WTC11 (cell line): ENCODE results near the gene ANKRD11. TPM values are rescaled to one million over a fixed set of nuclear protein-coding genes. Genes with fewer than 3 reads are reported as not detected.
"Not testable (repeated sequence)": the region's sequence is repeated elsewhere in the genome, so short reads cannot be mapped to it uniquely, and the experiment has no call there.

Experiments
- ATAC-seq: fragments of 200-7000 bp; cut with Tn5 transposase; 2 replicates; pipeline ENCODE4 v1.10.0; 2021; ENCODE audit warnings: mild to moderate bottlenecking, moderate library complexity
- CTCF ChIA-PET: fragments of 300-600 bp; sonication (Branson Sonifier 250); formaldehyde crosslinking; loops from one replicate; lab custom pipeline; 2021; ENCODE audit warnings: antibody characterized with exemption; lab: Charles Lee
- POLR2A ChIA-PET: fragments of 350-600 bp; sonication (Branson Sonifier 250); formaldehyde crosslinking; loops from one replicate; lab custom pipeline; 2021; ENCODE audit warnings: antibody characterized with exemption; lab: Charles Lee
- DNase-seq: peaks from one replicate; pipeline ENCODE4 v3.0.0; 2021; ENCODE audit warnings: low spot score
- H3K27ac Mint-ChIP-seq: 2 replicates; pipeline ENCODE4 v1.8.0; 2021; ENCODE audit warnings: mixed read lengths
- H3K27me3 Mint-ChIP-seq: 2 replicates; pipeline ENCODE4 v1.8.0; 2021; ENCODE audit warnings: low read depth, mild to moderate bottlenecking, moderate library complexity, mixed read lengths
- H3K36me3 Mint-ChIP-seq: 2 replicates; pipeline ENCODE4 v1.8.0; 2021; ENCODE audit warnings: mixed read lengths
- H3K4me1 Mint-ChIP-seq: 2 replicates; pipeline ENCODE4 v1.8.0; 2022; ENCODE audit warnings: mixed read lengths
- H3K4me3 Mint-ChIP-seq: 2 replicates; pipeline ENCODE4 v1.8.0; 2021; ENCODE audit warnings: mild to moderate bottlenecking, moderate library complexity, mixed read lengths
- H3K9me3 Mint-ChIP-seq: 2 replicates; pipeline ENCODE4 v1.8.0; 2021; ENCODE audit warnings: mixed read lengths
- AFF4 ChIP-seq: sonication (generic); formaldehyde crosslinking; IDR thresholded peaks from 2 replicates; pipeline ENCODE4 v1.8.1; 2023; ENCODE audit warnings: mild to moderate bottlenecking, missing genetic modification reagents, borderline replicate concordance
- ATF6 ChIP-seq: sonication (generic); formaldehyde crosslinking; IDR thresholded peaks from 2 replicates; pipeline ENCODE4 v1.8.1; 2023; ENCODE audit warnings: mild to moderate bottlenecking, missing genetic modification reagents
- CREB1 ChIP-seq: sonication (generic); formaldehyde crosslinking; IDR thresholded peaks from 2 replicates; pipeline ENCODE4 v1.8.0; 2023; ENCODE audit warnings: mild to moderate bottlenecking, missing genetic modification reagents
- ELF4 ChIP-seq: sonication (generic); formaldehyde crosslinking; IDR thresholded peaks from 2 replicates; pipeline ENCODE4 v1.8.1; 2022; ENCODE audit warnings: low read depth, mild to moderate bottlenecking, moderate library complexity, missing genetic modification reagents
- GRHL2 ChIP-seq: fragments of 250-450 bp; sonication (Bioruptor Pico); IDR thresholded peaks from 2 replicates; pipeline ENCODE4 v1.8.0; 2022; ENCODE audit warnings: mild to moderate bottlenecking, moderate library complexity; ENCODE audit not compliant: insufficient replicate concordance, severe bottlenecking
- HMGA2 ChIP-seq: fragments of 250-450 bp; sonication (Bioruptor Pico); IDR thresholded peaks from 2 replicates; pipeline ENCODE4 v1.4.0; 2021; ENCODE audit warnings: mild to moderate bottlenecking, moderate library complexity
- JAZF1 ChIP-seq: fragments of 250-450 bp; sonication (Bioruptor Pico); IDR thresholded peaks from 2 replicates; pipeline ENCODE4 v1.9.0; 2021; ENCODE audit warnings: moderate library complexity, mild to moderate bottlenecking, inconsistent platforms
- JUN ChIP-seq: sonication (generic); formaldehyde crosslinking; IDR thresholded peaks from 2 replicates; pipeline ENCODE4 v1.8.0; 2023; ENCODE audit warnings: mild to moderate bottlenecking, missing genetic modification reagents
- NR1H2 ChIP-seq: sonication (generic); formaldehyde crosslinking; IDR thresholded peaks from 2 replicates; pipeline ENCODE4 v1.9.0; 2021; ENCODE audit warnings: mild to moderate bottlenecking, moderate library complexity, missing genetic modification reagents
- OVOL2 ChIP-seq: fragments of 250-450 bp; sonication (Bioruptor Pico); IDR thresholded peaks from 2 replicates; pipeline ENCODE4 v1.9.0; 2021; ENCODE audit warnings: mild to moderate bottlenecking, borderline replicate concordance
- TCF7 ChIP-seq: sonication (generic); formaldehyde crosslinking; IDR thresholded peaks from 2 replicates; pipeline ENCODE4 v1.8.0; 2022; ENCODE audit warnings: mild to moderate bottlenecking, low read depth, missing genetic modification reagents, moderate library complexity
- ZNF121 ChIP-seq: sonication (generic); formaldehyde crosslinking; IDR thresholded peaks from 2 replicates; pipeline ENCODE4 v1.8.0; 2023; ENCODE audit warnings: missing genetic modification reagents
- ZNF317 ChIP-seq: sonication (generic); formaldehyde crosslinking; IDR thresholded peaks from 2 replicates; pipeline ENCODE4 v1.8.1; 2023; ENCODE audit warnings: low read depth, mild to moderate bottlenecking, moderate library complexity, missing genetic modification reagents, borderline replicate concordance
- ZNF425 ChIP-seq: fragments of 250-450 bp; sonication (Bioruptor Pico); conservative IDR thresholded peaks from 2 replicates; pipeline ENCODE4 v1.9.0; 2021; ENCODE audit warnings: mild to moderate bottlenecking
- total RNA-seq: library from RNA; stranded (reverse); gene quantifications from 3 replicates; pipeline ENCODE4 v1.2.3, GENCODE V29; 2021

The ANKRD11 gene
- total RNA-seq, 1 experiment from 2014 or later, result 184 TPM

GRCh38 chr16:89334461-89334860, 155.9 kb downstream of the ANKRD11 start:
- Mint-ChIP-seq H3K4me3 (no peak overlapping the region), H3K4me1 (peaks cover 51% of the 10 kb centered on the region), H3K36me3 (no peaks in the 10 kb centered on the region), H3K27ac (peak overlapping the region; percentile 83), H3K27me3 (no peaks in the 10 kb centered on the region), H3K9me3 (no peaks in the 10 kb centered on the region)
- ChIA-PET POLR2A (interaction anchor here (0.6 kb wide), 1 partner anchor 173 kb away, joined by 6 read pairs; no protein-coding TSS in a partner anchor), CTCF (interaction anchor here (0.8 to 1.5 kb wide), 6 partner anchors 12 to 150 kb away, joined by 3 to 8 read pairs (median 5); no protein-coding TSS in a partner anchor)
- DNase-seq (no peak), ATAC-seq (no peak)
- TF ChIP-seq ELF4, result no peak
- no peak for TF ChIP-seq OVOL2
- no peak for TF ChIP-seq NR1H2 (CRISPR knock-in tag)
- TF ChIP-seq ZNF121, result no peak
- TF ChIP-seq ZNF425 (CRISPR knock-in tag), result no peak
- no peak for TF ChIP-seq AFF4 (CRISPR knock-in tag)
- no peak for TF ChIP-seq CREB1
- TF ChIP-seq ATF6 (CRISPR knock-in tag), result no peak
- no peak for TF ChIP-seq JUN (CRISPR knock-in tag)

- TF ChIP-seq GRHL2 (CRISPR knock-in tag) (no peak), JAZF1 (CRISPR knock-in tag) (no peak), NR1H2 (CRISPR knock-in tag) (no peak), TCF7 (CRISPR knock-in tag) (no peak), OVOL2 (no peak), HMGA2 (no peak), ZNF317 (no peak)
- Mint-ChIP-seq H3K4me1 (peaks cover 52% of the 10 kb centered on the region), H3K27me3 (no peaks in the 10 kb centered on the region), H3K4me3 (no peak overlapping the region), H3K27ac (peak overlapping the region; percentile 91), H3K9me3 (no peaks in the 10 kb centered on the region), H3K36me3 (no peaks in the 10 kb centered on the region)
- ATAC-seq (no peak), DNase-seq (no peak)
- ChIA-PET POLR2A (interaction anchor here (0.6 kb wide), 1 partner anchor 174 kb away, joined by 6 read pairs; no protein-coding TSS in a partner anchor), CTCF (interaction anchor here (0.5 to 1.2 kb wide), 3 partner anchors 38 to 151 kb away, joined by 3 read pairs; no protein-coding TSS in a partner anchor)
These were observed 156.3 kb downstream of the ANKRD11 start for GRCh38 chr16:89334050-89334449.

GRCh38 chr16:89333401-89334001, 156.9 kb downstream of the ANKRD11 start:
- H3K36me3 Mint-ChIP-seq, result not testable (repeated sequence)
- CTCF ChIA-PET, result interaction anchor here (0.5 to 1.7 kb wide), 4 partner anchors 37 to 151 kb away, joined by 3 to 5 read pairs (median 3); no protein-coding TSS in a partner anchor

More at GRCh38 chr16:89333401-89334001, 156.9 kb downstream of the ANKRD11 start:
- not testable (repeated sequence) for H3K4me3 Mint-ChIP-seq, H3K27me3 Mint-ChIP-seq, H3K9me3 Mint-ChIP-seq, ATAC-seq
- Mint-ChIP-seq H3K4me1 (peaks cover 48% of the 10 kb centered on the region), H3K27ac (peak overlapping the region; percentile 91)
- peak; percentile 7 for DNase-seq
- POLR2A ChIA-PET, result interaction anchor here (0.7 kb wide), 1 partner anchor 14 kb away, joined by 3 read pairs; no protein-coding TSS in a partner anchor
